Cardiac muscle cell (in vitro differentiated cells and primary cell): ENCODE results near the gene RCSD1. TPM values are rescaled to one million over a fixed set of nuclear protein-coding genes. Genes with fewer than 3 reads are reported as not detected.

ENCODE experiments used
- DNase-seq, 2 donors: peaks; one replicate each; pipeline versions ENCODE4 v3.0.0 to v3.0.0-alpha.2; 2010 to 2017; ENCODE audit warnings: low read depth in 1 of 2, low spot score in 1 of 2
- H3K27ac ChIP-seq: fragments of 200-600 bp; sonication (generic); 2 replicates; pipeline ENCODE4 v1.5.1; 2016
- H3K27me3 ChIP-seq: fragments of 200-600 bp; sonication (generic); 2 replicates; pipeline ENCODE4 v1.6.0; 2016; ENCODE audit warnings: control low read depth
- H3K36me3 ChIP-seq: fragments of 200-600 bp; sonication (generic); 2 replicates; pipeline ENCODE4 v1.5.1; 2016; ENCODE audit warnings: control low read depth
- H3K4me1 ChIP-seq: fragments of 200-600 bp; sonication (generic); 2 replicates; pipeline ENCODE4 v1.8.1; 2017; ENCODE audit warnings: low read depth, mild to moderate bottlenecking, mixed run types
- H3K4me3 ChIP-seq: fragments of 200-600 bp; sonication (generic); 2 replicates; pipeline ENCODE4 v1.5.1; 2016; ENCODE audit warnings: mild to moderate bottlenecking
- H3K9me3 ChIP-seq: fragments of 200-600 bp; sonication (generic); 2 replicates; pipeline ENCODE4 v1.5.1; 2017; ENCODE audit warnings: low read depth, mild to moderate bottlenecking, control low read depth
- polyA plus RNA-seq: library from polyadenylated mRNA; unstranded; fragments of >200 nt; fragmentation: Nextera tagmentation; extraction: Ambion mirVana; gene quantifications from 2 replicates; pipeline ENCODE4 v1.2.1, GENCODE V29; 2016
- total RNA-seq: library from RNA; depleted of rRNA; stranded (reverse); fragments of >200 nt; gene quantifications from 2 replicates; pipeline ENCODE4 v1.2.3, GENCODE V29; 2016
- TF ChIP-seq, protein P1 (sequence below): IDR thresholded peaks from 2 replicates; pipeline ENCODE4 v1.5.1; 2012; ENCODE audit warnings: low read depth, mild to moderate bottlenecking, low read length

RCSD1 gene
- total and polyA plus RNA-seq, 2 experiments from 2014 or later: 77.3 to 317 TPM

GRCh38 chr1:167644551-167644950 lies 14.5 kb downstream of the RCSD1 start:
- H3K27ac ChIP-seq: peak overlapping the region; percentile 43
- H3K9me3 ChIP-seq: no peaks in the 10 kb centered on the region
- TF ChIP-seq, protein P1, sequence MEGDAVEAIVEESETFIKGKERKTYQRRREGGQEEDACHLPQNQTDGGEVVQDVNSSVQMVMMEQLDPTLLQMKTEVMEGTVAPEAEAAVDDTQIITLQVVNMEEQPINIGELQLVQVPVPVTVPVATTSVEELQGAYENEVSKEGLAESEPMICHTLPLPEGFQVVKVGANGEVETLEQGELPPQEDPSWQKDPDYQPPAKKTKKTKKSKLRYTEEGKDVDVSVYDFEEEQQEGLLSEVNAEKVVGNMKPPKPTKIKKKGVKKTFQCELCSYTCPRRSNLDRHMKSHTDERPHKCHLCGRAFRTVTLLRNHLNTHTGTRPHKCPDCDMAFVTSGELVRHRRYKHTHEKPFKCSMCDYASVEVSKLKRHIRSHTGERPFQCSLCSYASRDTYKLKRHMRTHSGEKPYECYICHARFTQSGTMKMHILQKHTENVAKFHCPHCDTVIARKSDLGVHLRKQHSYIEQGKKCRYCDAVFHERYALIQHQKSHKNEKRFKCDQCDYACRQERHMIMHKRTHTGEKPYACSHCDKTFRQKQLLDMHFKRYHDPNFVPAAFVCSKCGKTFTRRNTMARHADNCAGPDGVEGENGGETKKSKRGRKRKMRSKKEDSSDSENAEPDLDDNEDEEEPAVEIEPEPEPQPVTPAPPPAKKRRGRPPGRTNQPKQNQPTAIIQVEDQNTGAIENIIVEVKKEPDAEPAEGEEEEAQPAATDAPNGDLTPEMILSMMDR: no peak
- DNase-seq: no peak
- no peak overlapping the region for H3K4me3 ChIP-seq
- no peaks in the 10 kb centered on the region for H3K27me3 ChIP-seq
- peaks cover 11% of the 10 kb centered on the region for H3K36me3 ChIP-seq
- H3K4me1 ChIP-seq: peaks cover 15% of the 10 kb centered on the region

DNA sequence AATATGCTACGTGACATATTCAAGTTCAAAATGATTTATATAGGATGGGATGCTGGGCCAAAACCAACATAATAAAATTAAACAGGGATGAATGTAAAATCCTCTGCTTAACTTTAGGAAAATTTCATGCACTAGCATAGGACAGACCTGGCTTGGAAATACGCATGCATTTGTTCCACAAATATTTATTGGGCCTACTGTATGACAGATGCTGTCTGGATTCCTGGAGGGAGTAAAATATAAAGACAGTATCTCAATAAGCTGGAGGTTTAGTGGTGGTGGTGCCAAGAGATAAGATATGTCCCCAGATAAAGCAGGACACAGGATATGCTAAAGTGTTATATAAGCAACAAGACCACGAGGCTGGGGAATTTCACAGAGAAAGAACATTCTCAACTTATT lies 15.1 kb downstream of the RCSD1 start:
- no peaks in the 10 kb centered on the region for H3K9me3 ChIP-seq
- H3K4me3 ChIP-seq: no peak overlapping the region
- TF ChIP-seq, protein P1: no peak
- peaks cover 20% of the 10 kb centered on the region for H3K4me1 ChIP-seq
- H3K27me3 ChIP-seq: no peaks in the 10 kb centered on the region
- peaks cover 11% of the 10 kb centered on the region for H3K36me3 ChIP-seq
- DNase-seq: no peak
- peak overlapping the region; percentile 43 for H3K27ac ChIP-seq

- no peak overlapping the region for H3K4me3 ChIP-seq
- H3K27me3 ChIP-seq: no peaks in the 10 kb centered on the region
- peaks cover 11% of the 10 kb centered on the region for H3K36me3 ChIP-seq
- H3K27ac ChIP-seq: peak overlapping the region; percentile 67
- no peak for DNase-seq
- H3K9me3 ChIP-seq: no peaks in the 10 kb centered on the region
- H3K4me1 ChIP-seq: peaks cover 25% of the 10 kb centered on the region
- TF ChIP-seq, protein P1: no peak
Measured at GRCh38 chr1:167645625-167646414, 15.8 kb downstream of the RCSD1 start.

DNA sequence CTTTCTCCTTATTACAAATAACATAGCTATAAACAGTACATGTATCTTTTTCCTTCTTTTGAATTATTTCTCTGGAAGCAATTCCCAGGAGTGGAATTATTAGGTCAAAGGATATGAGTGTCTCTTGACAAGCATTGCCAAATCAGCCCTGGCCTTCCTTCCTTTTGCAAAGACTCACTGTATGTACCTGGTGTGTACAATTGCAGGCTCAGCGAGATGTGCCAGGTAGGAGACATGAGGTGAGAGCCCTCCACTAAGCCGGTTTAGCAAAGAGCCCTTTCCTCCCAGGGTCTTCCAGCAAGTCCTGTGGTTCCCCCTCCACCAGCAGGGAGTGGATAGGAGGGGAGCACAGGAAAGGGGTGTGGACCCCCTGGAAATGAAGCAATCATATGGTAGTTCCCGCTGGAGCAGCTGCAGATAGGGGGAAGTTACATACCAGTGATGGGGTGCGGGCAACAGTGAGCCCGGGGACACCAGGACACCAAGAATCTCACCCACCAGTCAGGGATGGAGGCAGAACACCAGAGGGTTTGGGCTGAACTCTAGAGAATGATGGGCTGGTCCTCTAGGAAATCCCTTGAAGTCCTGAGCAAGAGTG lies 18.3 kb downstream of the RCSD1 start:
- Histone ChIP-seq H3K9me3 (no peaks in the 10 kb centered on the region), H3K27me3 (no peaks in the 10 kb centered on the region), H3K27ac (peak overlapping the region; percentile 83), H3K36me3 (no peaks in the 10 kb centered on the region), H3K4me1 (peaks cover 36% of the 10 kb centered on the region), H3K4me3 (no peak overlapping the region)
- DNase-seq: no peak
- TF ChIP-seq, protein P1: no peak

GRCh38 chr1:167648978-167649744 lies 19.1 kb downstream of the RCSD1 start:
- TF ChIP-seq, protein P1: no peak
- Histone ChIP-seq H3K27me3 (no peaks in the 10 kb centered on the region), H3K36me3 (no peaks in the 10 kb centered on the region), H3K4me3 (no peak overlapping the region), H3K4me1 (peaks cover 42% of the 10 kb centered on the region), H3K27ac (peak overlapping the region; percentile 83), H3K9me3 (no peaks in the 10 kb centered on the region)
- peak in 1 of 2 donors; percentile 48 for DNase-seq
